ENCODE results near the gene CCL26.

GRCh38 chr7:75737856-75738603 is 34.0 kb downstream of the CCL26 start:
- TF ChIP-seq, protein P1, sequence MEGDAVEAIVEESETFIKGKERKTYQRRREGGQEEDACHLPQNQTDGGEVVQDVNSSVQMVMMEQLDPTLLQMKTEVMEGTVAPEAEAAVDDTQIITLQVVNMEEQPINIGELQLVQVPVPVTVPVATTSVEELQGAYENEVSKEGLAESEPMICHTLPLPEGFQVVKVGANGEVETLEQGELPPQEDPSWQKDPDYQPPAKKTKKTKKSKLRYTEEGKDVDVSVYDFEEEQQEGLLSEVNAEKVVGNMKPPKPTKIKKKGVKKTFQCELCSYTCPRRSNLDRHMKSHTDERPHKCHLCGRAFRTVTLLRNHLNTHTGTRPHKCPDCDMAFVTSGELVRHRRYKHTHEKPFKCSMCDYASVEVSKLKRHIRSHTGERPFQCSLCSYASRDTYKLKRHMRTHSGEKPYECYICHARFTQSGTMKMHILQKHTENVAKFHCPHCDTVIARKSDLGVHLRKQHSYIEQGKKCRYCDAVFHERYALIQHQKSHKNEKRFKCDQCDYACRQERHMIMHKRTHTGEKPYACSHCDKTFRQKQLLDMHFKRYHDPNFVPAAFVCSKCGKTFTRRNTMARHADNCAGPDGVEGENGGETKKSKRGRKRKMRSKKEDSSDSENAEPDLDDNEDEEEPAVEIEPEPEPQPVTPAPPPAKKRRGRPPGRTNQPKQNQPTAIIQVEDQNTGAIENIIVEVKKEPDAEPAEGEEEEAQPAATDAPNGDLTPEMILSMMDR (IDR thresholded peaks at IDR 0.05), result no peak
- TF ChIP-seq POLR2A (IDR thresholded peaks at IDR 0.05; ENCODE audit: low read depth) (no peak), EP300 (IDR thresholded peaks at IDR 0.05) (no peak)
